ENCODE data around the gene HBE1.
"Not testable (repeated sequence)": the region's sequence is repeated elsewhere in the genome, so short reads cannot be mapped to it uniquely, and the experiment has no call there.

Gene HBE1

GRCh38 chr11:5269715-5270147 is at the start of gene HBE1:
TSS of gene HBE1 (minus strand) at chr11:5269945. CDS start at chr11:5269890, 55 bp downstream.
- Mint-ChIP-seq H3K9me3 (no peaks in the 10 kb centered on the region), H3K4me1 (no peaks in the 10 kb centered on the region), H3K27ac (no peak within 1 kb of the TSS), H3K4me3 (no peak within 1 kb of the TSS), H3K36me3 (no peaks in the 10 kb centered on the region), H3K27me3 (peaks cover 7% of the 10 kb centered on the region)

- Mint-ChIP-seq H3K9me3 (no peaks in the 10 kb centered on the region), H3K4me1 (no peaks in the 10 kb centered on the region), H3K4me3 (no peak overlapping the region), H3K27me3 (peaks cover 2% of the 10 kb centered on the region), H3K27ac (no peak overlapping the region), H3K36me3 (no peaks in the 10 kb centered on the region)
Observed at GRCh38 chr11:5317292-5317691, 47.5 kb upstream of the HBE1 start.

GRCh38 chr11:5313326-5314023 is 43.7 kb upstream of the HBE1 start:
- H3K27ac Mint-ChIP-seq, H3K36me3 Mint-ChIP-seq, H3K4me3 Mint-ChIP-seq, H3K27me3 Mint-ChIP-seq, H3K4me1 Mint-ChIP-seq, H3K9me3 Mint-ChIP-seq: not testable (repeated sequence)

GRCh38 chr11:5310423-5310822 is 40.7 kb upstream of the HBE1 start:
- no peak overlapping the region for H3K27ac Mint-ChIP-seq
- no peaks in the 10 kb centered on the region for H3K9me3 Mint-ChIP-seq
- peaks cover 5% of the 10 kb centered on the region for H3K27me3 Mint-ChIP-seq
- H3K4me1 Mint-ChIP-seq = no peaks in the 10 kb centered on the region
- no peak overlapping the region for H3K4me3 Mint-ChIP-seq
- no peaks in the 10 kb centered on the region for H3K36me3 Mint-ChIP-seq

GRCh38 chr11:5307256-5308019 is 37.7 kb upstream of the HBE1 start:
- H3K27ac Mint-ChIP-seq = no peak overlapping the region
- no peak overlapping the region for H3K4me3 Mint-ChIP-seq
- H3K27me3 Mint-ChIP-seq = peaks cover 5% of the 10 kb centered on the region
- H3K9me3 Mint-ChIP-seq = no peaks in the 10 kb centered on the region
- no peaks in the 10 kb centered on the region for H3K4me1 Mint-ChIP-seq
- H3K36me3 Mint-ChIP-seq = no peaks in the 10 kb centered on the region

GRCh38 chr11:5304046-5304445 is 34.3 kb upstream of the HBE1 start:
- Mint-ChIP-seq H3K9me3 (no peaks in the 10 kb centered on the region), H3K4me3 (no peak overlapping the region), H3K36me3 (no peaks in the 10 kb centered on the region), H3K27me3 (peaks cover 2% of the 10 kb centered on the region), H3K27ac (no peak overlapping the region), H3K4me1 (no peaks in the 10 kb centered on the region)

- H3K4me1 Mint-ChIP-seq = no peaks in the 10 kb centered on the region
- no peak overlapping the region for H3K4me3 Mint-ChIP-seq
- H3K9me3 Mint-ChIP-seq = no peaks in the 10 kb centered on the region
- no peak overlapping the region for H3K27ac Mint-ChIP-seq
- peaks cover 2% of the 10 kb centered on the region for H3K27me3 Mint-ChIP-seq
- H3K36me3 Mint-ChIP-seq = no peaks in the 10 kb centered on the region
Observed at GRCh38 chr11:5303626-5304025, 33.9 kb upstream of the HBE1 start.

- no peaks in the 10 kb centered on the region for H3K36me3 Mint-ChIP-seq
- H3K9me3 Mint-ChIP-seq = no peaks in the 10 kb centered on the region
- peaks cover 5% of the 10 kb centered on the region for H3K27me3 Mint-ChIP-seq
- no peak within 1 kb of the TSS for H3K4me3 Mint-ChIP-seq
- H3K27ac Mint-ChIP-seq = no peak within 1 kb of the TSS
- no peaks in the 10 kb centered on the region for H3K4me1 Mint-ChIP-seq
Observed at GRCh38 chr11:5301846-5302245, 32.1 kb upstream of the HBE1 start, which contains the start of gene OR51B4. TSS of gene OR51B4 (minus strand) at chr11:5301946. CDS start at chr11:5301946, 0 bp downstream.

GRCh38 chr11:5300251-5300650 is 30.5 kb upstream of the HBE1 start:
- Mint-ChIP-seq H3K4me3 (no peak overlapping the region), H3K36me3 (no peaks in the 10 kb centered on the region), H3K27ac (no peak overlapping the region), H3K4me1 (no peaks in the 10 kb centered on the region), H3K27me3 (peaks cover 5% of the 10 kb centered on the region), H3K9me3 (no peaks in the 10 kb centered on the region)

- H3K27ac Mint-ChIP-seq = no peak overlapping the region
- H3K4me3 Mint-ChIP-seq = no peak overlapping the region
- peaks cover 3% of the 10 kb centered on the region for H3K27me3 Mint-ChIP-seq
- no peaks in the 10 kb centered on the region for H3K36me3 Mint-ChIP-seq
- no peaks in the 10 kb centered on the region for H3K9me3 Mint-ChIP-seq
- no peaks in the 10 kb centered on the region for H3K4me1 Mint-ChIP-seq
Observed at GRCh38 chr11:5298451-5298850, 28.7 kb upstream of the HBE1 start.

GRCh38 chr11:5297721-5298323 is 28.1 kb upstream of the HBE1 start:
- H3K36me3 Mint-ChIP-seq = no peaks in the 10 kb centered on the region
- H3K4me1 Mint-ChIP-seq = no peaks in the 10 kb centered on the region
- H3K27me3 Mint-ChIP-seq = peaks cover 3% of the 10 kb centered on the region
- no peak overlapping the region for H3K27ac Mint-ChIP-seq
- no peak overlapping the region for H3K4me3 Mint-ChIP-seq
- no peaks in the 10 kb centered on the region for H3K9me3 Mint-ChIP-seq

- not testable (repeated sequence) for H3K36me3 Mint-ChIP-seq, H3K4me3 Mint-ChIP-seq, H3K9me3 Mint-ChIP-seq, H3K4me1 Mint-ChIP-seq, H3K27ac Mint-ChIP-seq, H3K27me3 Mint-ChIP-seq
Observed at GRCh38 chr11:5294342-5294995, 24.7 kb upstream of the HBE1 start.

GRCh38 chr11:5293028-5293427 is 23.3 kb upstream of the HBE1 start:
- H3K4me3 Mint-ChIP-seq = no peak overlapping the region
- no peaks in the 10 kb centered on the region for H3K4me1 Mint-ChIP-seq
- H3K27ac Mint-ChIP-seq = no peak overlapping the region
- H3K9me3 Mint-ChIP-seq = no peaks in the 10 kb centered on the region
- peaks cover 3% of the 10 kb centered on the region for H3K27me3 Mint-ChIP-seq
- no peaks in the 10 kb centered on the region for H3K36me3 Mint-ChIP-seq

GRCh38 chr11:5291207-5291838 is 21.6 kb upstream of the HBE1 start:
- Mint-ChIP-seq H3K4me1 (no peaks in the 10 kb centered on the region), H3K27me3 (no peaks in the 10 kb centered on the region), H3K27ac (no peak overlapping the region), H3K4me3 (no peak overlapping the region), H3K9me3 (no peaks in the 10 kb centered on the region), H3K36me3 (no peaks in the 10 kb centered on the region)

GRCh38 chr11:5290106-5290505 is 20.4 kb upstream of the HBE1 start:
- H3K4me1 Mint-ChIP-seq = no peaks in the 10 kb centered on the region
- H3K36me3 Mint-ChIP-seq = no peaks in the 10 kb centered on the region
- H3K27me3 Mint-ChIP-seq = no peaks in the 10 kb centered on the region
- H3K9me3 Mint-ChIP-seq = no peaks in the 10 kb centered on the region
- no peak overlapping the region for H3K4me3 Mint-ChIP-seq
- H3K27ac Mint-ChIP-seq = no peak overlapping the region
